ENCODE measurements around the gene CDC42EP4.

The CDC42EP4 gene

DNA sequence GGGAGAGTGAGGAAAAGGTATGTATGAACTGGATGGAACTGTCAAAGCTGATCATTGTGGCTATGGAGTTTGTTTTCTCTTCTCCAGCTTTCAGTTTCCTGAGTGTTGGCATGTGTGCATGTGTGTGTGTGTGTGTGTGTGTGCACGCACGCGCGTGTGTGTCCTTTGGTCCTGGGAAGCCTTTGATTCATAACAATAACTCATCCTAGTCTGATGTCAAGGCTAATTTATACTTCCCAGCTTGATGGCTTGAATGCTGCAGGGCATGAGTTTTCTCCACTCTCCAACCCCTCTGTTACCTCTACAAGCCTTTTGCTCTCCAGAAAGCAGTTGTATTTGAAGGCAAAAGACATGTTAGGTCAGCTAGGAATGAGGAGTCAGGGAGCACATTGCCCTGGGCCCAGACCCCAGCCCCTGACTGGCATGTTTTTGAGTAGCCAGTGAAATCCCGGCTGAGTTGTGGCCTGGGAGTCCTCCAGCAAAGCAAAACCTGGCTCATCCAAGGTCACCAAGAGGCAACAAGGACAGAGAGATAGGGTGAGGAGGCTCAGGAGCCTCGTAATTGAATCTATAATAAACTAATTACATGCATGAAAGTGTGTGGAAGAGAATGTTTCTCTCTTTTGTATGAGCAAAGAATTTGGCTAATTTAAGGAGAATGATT, 8.9 kb upstream of the CDC42EP4 start:
- Histone ChIP-seq H3K79me2 (ENCODE audit: insufficient read depth, low read length) (no peaks in the 10 kb centered on the region), H3K27me3 (ENCODE audit: insufficient read depth, low read length, poor library complexity, severe bottlenecking) (no peaks in the 10 kb centered on the region), H3K9me3 (ENCODE audit: insufficient read depth, low read depth, low read length) (no peaks in the 10 kb centered on the region), H3K9ac (ENCODE audit: low read depth, low read length, poor library complexity, severe bottlenecking) (no peak overlapping the region), H3F3A (ENCODE audit: low read depth) (no peaks in the 10 kb centered on the region), H4K20me1 (ENCODE audit: insufficient read depth, low read length, poor library complexity, severe bottlenecking) (no peaks in the 10 kb centered on the region), H3K9me2 (replicated peaks; ENCODE audit: low read depth, low read length) (no peaks in the 10 kb centered on the region), H3K4me3 (ENCODE audit: low read length, poor library complexity, severe bottlenecking) (no peak overlapping the region), H2AFZ (ENCODE audit: low read length) (no peak overlapping the region), H3K4me1 (ENCODE audit: insufficient read depth, low read length, poor library complexity, severe bottlenecking) (no peaks in the 10 kb centered on the region), H3K4me2 (ENCODE audit: low read depth, low read length, poor library complexity, severe bottlenecking) (no peak overlapping the region), H3K36me3 (ENCODE audit: insufficient read depth, low read length) (no peaks in the 10 kb centered on the region)
- no peak for TF ChIP-seq EZH2phosphoT487 (IDR thresholded peaks at IDR 0.05; ENCODE audit: borderline replicate concordance)
- TF ChIP-seq, protein P1, sequence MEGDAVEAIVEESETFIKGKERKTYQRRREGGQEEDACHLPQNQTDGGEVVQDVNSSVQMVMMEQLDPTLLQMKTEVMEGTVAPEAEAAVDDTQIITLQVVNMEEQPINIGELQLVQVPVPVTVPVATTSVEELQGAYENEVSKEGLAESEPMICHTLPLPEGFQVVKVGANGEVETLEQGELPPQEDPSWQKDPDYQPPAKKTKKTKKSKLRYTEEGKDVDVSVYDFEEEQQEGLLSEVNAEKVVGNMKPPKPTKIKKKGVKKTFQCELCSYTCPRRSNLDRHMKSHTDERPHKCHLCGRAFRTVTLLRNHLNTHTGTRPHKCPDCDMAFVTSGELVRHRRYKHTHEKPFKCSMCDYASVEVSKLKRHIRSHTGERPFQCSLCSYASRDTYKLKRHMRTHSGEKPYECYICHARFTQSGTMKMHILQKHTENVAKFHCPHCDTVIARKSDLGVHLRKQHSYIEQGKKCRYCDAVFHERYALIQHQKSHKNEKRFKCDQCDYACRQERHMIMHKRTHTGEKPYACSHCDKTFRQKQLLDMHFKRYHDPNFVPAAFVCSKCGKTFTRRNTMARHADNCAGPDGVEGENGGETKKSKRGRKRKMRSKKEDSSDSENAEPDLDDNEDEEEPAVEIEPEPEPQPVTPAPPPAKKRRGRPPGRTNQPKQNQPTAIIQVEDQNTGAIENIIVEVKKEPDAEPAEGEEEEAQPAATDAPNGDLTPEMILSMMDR (conservative IDR thresholded peaks at IDR 0.05; ENCODE audit: low read length) = no peak

DNA sequence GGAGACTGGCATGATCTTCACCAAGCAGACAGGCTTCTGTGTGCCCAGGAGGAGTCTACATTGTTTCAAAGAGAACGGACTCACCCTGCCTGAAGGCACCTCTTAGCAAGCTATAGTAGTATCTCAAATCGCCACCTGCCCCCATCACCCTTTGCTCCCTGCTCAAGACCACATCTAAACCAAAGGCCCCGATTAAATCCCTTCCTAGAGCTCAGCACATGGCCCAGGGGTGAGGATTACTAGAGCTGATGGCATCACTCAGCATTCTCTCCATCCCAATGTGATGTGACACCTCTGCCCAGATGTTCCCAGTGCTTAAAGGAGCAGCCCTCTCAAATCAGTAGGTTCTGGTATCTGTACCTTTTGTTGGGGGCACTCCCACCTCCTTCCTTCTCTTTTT, 8.0 kb upstream of the CDC42EP4 start:
- H3K79me2 ChIP-seq (ENCODE audit: insufficient read depth, low read length) = no peaks in the 10 kb centered on the region
- H2AFZ ChIP-seq (ENCODE audit: low read length) = no peak overlapping the region
- H3F3A ChIP-seq (ENCODE audit: low read depth) = no peaks in the 10 kb centered on the region
- no peaks in the 10 kb centered on the region for H3K4me1 ChIP-seq (ENCODE audit: insufficient read depth, low read length, poor library complexity, severe bottlenecking)
- H3K4me2 ChIP-seq (ENCODE audit: low read depth, low read length, poor library complexity, severe bottlenecking) = no peak overlapping the region
- H3K36me3 ChIP-seq (ENCODE audit: insufficient read depth, low read length) = no peaks in the 10 kb centered on the region
- no peak overlapping the region for H3K9ac ChIP-seq (ENCODE audit: low read depth, low read length, poor library complexity, severe bottlenecking)
- H3K9me3 ChIP-seq (ENCODE audit: insufficient read depth, low read depth, low read length) = no peaks in the 10 kb centered on the region
- H3K4me3 ChIP-seq (ENCODE audit: low read length, poor library complexity, severe bottlenecking) = no peak overlapping the region
- no peak for TF ChIP-seq EZH2phosphoT487 (IDR thresholded peaks at IDR 0.05; ENCODE audit: borderline replicate concordance)
- TF ChIP-seq, protein P1 (conservative IDR thresholded peaks at IDR 0.05; ENCODE audit: low read length) = no peak
- no peaks in the 10 kb centered on the region for H3K9me2 ChIP-seq (replicated peaks; ENCODE audit: low read depth, low read length)
- no peaks in the 10 kb centered on the region for H3K27me3 ChIP-seq (ENCODE audit: insufficient read depth, low read length, poor library complexity, severe bottlenecking)
- no peaks in the 10 kb centered on the region for H4K20me1 ChIP-seq (ENCODE audit: insufficient read depth, low read length, poor library complexity, severe bottlenecking)

DNA sequence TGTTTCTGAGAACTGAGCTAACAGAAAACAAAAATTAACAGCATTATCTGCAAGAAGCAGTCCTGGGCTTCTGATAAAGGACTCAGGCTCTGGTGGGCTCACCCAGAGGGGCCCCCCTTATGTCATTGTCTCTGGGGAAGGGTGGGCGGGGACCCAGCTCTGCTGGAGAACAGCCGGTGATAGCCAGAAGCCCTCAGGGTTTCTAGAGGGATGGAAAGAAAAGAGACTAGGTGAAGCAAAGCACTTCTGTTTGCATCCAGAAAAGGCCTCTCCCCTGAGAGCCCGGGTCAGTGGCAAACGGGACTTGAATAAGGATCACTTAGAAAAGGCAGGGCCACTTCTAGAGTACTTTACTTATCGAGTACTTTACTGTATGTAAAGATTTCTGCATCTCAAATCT, 7.0 kb upstream of the CDC42EP4 start:
- H3K27me3 ChIP-seq (ENCODE audit: insufficient read depth, low read length, poor library complexity, severe bottlenecking) = no peaks in the 10 kb centered on the region
- no peaks in the 10 kb centered on the region for H3K79me2 ChIP-seq (ENCODE audit: insufficient read depth, low read length)
- no peaks in the 10 kb centered on the region for H3F3A ChIP-seq (ENCODE audit: low read depth)
- H2AFZ ChIP-seq (ENCODE audit: low read length) = no peak overlapping the region
- H3K9ac ChIP-seq (ENCODE audit: low read depth, low read length, poor library complexity, severe bottlenecking) = no peak overlapping the region
- no peak overlapping the region for H3K4me3 ChIP-seq (ENCODE audit: low read length, poor library complexity, severe bottlenecking)
- H3K4me2 ChIP-seq (ENCODE audit: low read depth, low read length, poor library complexity, severe bottlenecking) = no peak overlapping the region
- H3K9me3 ChIP-seq (ENCODE audit: insufficient read depth, low read depth, low read length) = no peaks in the 10 kb centered on the region
- no peaks in the 10 kb centered on the region for H3K4me1 ChIP-seq (ENCODE audit: insufficient read depth, low read length, poor library complexity, severe bottlenecking)
- TF ChIP-seq, protein P1 (conservative IDR thresholded peaks at IDR 0.05; ENCODE audit: low read length) = no peak
- TF ChIP-seq EZH2phosphoT487 (IDR thresholded peaks at IDR 0.05; ENCODE audit: borderline replicate concordance) = no peak
- no peaks in the 10 kb centered on the region for H3K9me2 ChIP-seq (replicated peaks; ENCODE audit: low read depth, low read length)
- no peaks in the 10 kb centered on the region for H3K36me3 ChIP-seq (ENCODE audit: insufficient read depth, low read length)
- no peaks in the 10 kb centered on the region for H4K20me1 ChIP-seq (ENCODE audit: insufficient read depth, low read length, poor library complexity, severe bottlenecking)

Data from Loucy (cell line).